Activated naive CD8-positive, alpha-beta T cell treated with anti-CD3 and anti-CD28 coated beads, Interleukin-2, amount 50 U/mL, for 16 hours (primary cell): ENCODE data around the gene SLC4A8.
"Not testable (repeated sequence)": the region's sequence is repeated elsewhere in the genome, so short reads cannot be mapped to it uniquely, and the experiment has no call there.

ENCODE experiments used
- DNase-seq: peaks from one replicate; pipeline ENCODE4 v3.0.0-alpha.2; 2020; ENCODE audit warnings: low read depth, low spot score

SLC4A8 gene

GRCh38 chr12:51475543-51475942, 50.9 kb downstream of the SLC4A8 start:
- DNase-seq: no peak

DNA sequence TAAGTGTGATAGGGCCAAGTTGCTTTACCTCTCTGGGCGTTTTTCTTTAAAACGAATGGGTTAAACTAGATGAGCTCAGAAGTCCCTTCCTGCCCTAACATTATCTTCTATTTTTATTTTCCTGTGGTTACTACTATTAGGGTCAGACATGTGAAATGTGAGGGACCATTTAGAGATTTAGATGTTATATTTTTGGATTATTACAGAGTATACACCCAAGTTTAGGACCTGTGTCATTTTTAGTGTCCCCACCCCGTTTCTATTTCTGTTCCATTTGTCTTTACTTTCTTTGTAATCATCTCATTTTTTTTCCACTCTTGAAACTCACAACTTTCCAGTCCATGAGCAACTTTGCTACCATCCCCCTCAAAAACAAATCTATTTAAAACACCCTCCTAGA, 56.3 kb downstream of the SLC4A8 start:
- DNase-seq: no peak

GRCh38 chr12:51482929-51483697, 58.5 kb downstream of the SLC4A8 start:
- DNase-seq: no peak

DNA sequence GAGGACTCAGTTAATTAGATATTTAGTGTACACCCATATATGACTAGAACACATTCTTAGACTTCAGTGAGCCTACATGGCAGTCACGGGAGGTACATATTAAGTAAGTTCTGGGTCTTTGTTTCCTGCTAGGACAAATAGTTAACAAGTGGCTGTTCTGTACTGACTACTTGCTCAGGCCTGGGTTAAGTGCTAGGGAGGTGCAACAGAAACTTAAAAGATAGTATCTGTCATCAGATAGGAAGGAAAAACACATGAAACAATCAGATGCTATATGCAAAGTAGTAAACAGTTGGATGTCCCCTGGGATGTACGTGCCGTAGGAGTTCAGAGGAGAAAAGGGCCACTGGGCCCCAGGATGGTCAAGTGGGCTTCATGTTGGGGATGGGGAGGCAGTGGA, 59.5 kb downstream of the SLC4A8 start:
- no peak for DNase-seq

DNA sequence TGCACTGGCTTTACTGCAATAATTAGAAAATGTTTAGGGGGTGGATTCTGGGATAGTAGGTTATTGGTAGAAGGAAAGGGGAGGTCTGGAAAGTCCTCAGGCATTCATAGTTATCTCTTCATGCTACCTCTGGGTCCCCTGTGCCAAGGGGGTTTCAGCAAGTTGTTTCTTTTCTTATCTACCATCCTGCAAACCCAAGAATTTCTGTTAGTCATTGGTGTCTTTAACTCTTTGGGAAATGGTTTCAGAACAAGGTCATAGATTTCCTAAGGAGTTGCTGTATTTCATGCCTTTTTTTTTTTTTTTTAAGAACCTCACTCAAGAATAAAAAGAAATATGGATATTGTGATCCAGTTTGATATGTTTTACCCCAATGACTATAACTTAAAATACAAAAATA, 63.6 kb downstream of the SLC4A8 start:
- DNase-seq: no peak

DNA sequence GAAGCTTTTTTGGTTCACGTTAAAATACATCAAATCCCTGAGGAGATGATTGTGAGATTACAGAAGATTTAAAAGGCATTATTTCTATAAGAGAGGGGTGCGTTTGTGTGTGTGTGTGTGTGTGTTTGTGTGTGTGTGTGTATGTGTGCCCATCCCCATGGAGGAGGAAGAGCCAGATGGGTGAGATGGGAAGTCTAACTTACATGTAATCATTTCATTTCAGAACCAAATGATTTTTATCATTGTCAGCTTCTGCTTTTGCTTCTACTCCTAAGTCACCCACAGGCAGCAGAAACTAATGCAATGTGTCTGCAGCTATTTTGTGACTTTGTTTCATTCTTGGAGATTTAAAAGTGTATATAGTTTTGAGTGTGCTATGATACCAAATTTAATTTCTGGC, 68.7 kb downstream of the SLC4A8 start:
- no peak for DNase-seq

GRCh38 chr12:51496895-51497294, 72.3 kb downstream of the SLC4A8 start:
- no peak for DNase-seq

- no peak for DNase-seq
Observed at GRCh38 chr12:51504851-51505250, 80.2 kb downstream of the SLC4A8 start.

DNA sequence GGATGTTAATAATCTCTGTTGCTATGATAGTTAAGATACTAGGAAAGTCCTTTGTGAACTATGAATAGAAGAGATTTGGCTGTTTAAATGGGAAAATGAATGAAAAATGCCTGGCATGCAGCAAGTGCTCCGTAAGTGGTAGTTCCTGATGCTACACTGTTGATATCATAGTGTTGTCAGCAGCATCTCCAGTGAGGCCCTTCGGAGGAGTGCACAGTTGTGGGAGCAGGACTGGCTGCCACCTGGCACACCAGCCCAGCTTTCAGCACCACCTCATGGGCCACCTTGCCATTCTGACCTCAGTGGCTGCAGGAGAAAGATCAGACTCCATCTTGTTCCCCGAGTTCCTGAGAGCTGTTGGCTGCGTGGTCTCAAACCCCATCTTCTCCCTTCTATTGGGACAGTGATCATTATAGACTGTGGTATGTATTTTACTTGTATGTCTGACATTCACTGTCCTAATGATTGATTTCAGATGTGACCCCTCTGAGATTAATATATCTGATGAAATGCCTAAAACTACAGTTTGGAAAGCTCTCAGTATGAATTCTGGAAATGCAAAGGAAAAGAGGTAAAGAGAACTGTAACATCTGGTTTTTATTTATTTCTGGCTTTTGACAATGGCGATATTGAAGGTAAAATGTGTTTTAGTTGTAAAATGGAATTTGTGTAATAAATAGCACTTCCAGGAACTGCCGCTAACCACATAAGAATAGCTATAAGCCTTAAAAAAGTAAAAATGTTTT, 80.9 kb downstream of the SLC4A8 start:
- no peak for DNase-seq

- no peak for DNase-seq
Observed at GRCh38 chr12:51507178-51507577, 82.5 kb downstream of the SLC4A8 start.

- no peak for DNase-seq
Observed at GRCh38 chr12:51508285-51508684, 83.7 kb downstream of the SLC4A8 start.

GRCh38 chr12:51511546-51512260, 87.1 kb downstream of the SLC4A8 start:
- DNase-seq: no peak

GRCh38 chr12:51512438-51512837, 87.8 kb downstream of the SLC4A8 start:
- DNase-seq: no peak

DNA sequence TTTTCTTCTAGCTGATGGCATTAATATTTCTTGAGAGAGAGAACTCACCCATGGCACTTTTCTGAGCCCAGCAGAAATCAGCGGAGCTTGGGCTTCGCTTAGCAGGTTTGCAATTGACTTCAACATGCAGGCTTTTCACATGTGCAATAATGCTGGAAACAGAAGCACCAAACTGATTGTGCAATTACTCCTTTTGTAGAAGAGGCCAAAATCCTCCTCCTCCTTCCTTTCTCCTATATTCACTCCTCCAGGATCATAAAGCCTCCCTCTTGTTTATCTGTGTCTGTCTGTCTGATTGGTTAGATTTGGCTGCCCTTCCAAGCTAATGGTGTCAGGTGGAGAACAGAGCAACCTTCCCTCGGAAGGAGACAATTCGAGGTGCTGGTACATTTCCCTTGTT, 90.4 kb downstream of the SLC4A8 start:
- DNase-seq: not testable (repeated sequence)

- DNase-seq: no peak
Observed at GRCh38 chr12:51517316-51517715, 92.7 kb downstream of the SLC4A8 start.

DNA sequence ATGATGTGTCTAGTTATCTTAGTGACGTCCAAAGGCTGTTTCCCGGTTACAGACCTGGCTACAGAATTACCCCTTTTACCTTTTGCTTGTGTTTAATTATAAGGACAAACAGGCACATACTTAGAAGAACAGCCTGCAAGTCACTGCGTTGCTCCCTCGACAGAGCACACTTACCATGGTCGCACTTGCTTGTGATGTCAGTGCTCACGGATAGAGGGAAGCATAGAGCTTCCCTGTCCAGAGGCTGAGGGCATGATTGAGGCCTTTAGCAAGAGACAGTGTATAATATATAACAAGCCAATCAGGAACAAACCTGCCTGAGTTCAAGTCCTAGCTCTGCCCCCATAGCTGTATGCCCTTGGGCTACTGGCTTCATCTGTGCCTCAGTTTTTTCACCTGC, 93.2 kb downstream of the SLC4A8 start:
- no peak for DNase-seq

DNA sequence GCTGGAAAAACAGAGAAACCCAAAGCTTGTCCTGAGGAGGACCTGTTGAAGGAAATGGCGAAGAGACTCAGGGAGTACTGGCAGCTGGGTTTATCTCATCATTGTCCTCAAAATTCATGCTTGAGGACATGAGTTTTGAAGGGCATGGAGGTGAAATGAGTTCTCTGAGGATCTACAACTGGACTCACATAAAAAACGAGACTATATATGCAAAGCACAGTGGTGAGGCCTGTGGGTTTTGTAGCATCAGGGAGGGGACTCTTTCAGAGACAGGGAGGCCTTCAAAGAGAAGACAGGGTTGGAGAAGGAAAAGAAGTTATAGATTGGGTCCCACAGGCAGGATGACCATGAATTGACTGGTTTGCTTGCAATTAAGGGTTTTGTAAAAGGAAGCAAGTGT, 95.1 kb downstream of the SLC4A8 start:
- no peak for DNase-seq

DNA sequence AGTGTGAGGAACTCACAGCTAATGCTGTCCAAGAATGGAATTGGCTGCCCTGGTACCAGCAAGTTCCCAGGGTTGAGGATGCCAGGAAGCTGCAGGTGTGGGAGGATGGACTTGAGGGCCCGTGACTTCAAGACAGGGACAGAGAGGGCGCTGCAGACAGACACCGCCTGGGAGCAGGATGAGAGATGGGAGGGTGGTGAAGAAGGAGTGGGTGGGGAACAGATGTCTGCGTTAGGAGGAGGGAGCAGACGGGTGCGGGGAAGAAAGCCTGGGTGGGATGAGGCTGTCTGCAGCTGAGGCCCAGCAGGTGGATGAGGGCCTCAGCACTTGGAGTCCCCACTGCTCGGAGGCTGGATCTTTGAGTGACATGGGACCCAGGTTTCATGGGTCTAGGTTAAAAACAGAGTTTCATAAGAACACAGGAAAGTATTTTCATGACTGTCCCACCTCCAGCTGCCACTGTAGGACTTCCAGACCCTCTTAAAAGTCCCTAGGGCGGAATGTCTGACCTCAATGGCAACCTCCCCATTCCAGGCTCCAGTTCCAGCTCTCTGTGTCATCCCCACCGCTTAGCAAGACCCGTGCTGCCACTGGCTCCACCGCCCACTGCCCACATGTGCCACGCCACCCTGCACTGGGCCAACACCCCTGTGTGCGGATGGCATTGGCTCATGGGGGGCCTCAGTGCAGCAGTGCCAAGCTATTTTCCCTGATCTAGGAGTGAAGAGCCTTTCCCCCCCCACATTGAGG, 96.1 kb downstream of the SLC4A8 start:
- DNase-seq: no peak

- DNase-seq: no peak
Observed at GRCh38 chr12:51521554-51522276, 97.1 kb downstream of the SLC4A8 start.

DNA sequence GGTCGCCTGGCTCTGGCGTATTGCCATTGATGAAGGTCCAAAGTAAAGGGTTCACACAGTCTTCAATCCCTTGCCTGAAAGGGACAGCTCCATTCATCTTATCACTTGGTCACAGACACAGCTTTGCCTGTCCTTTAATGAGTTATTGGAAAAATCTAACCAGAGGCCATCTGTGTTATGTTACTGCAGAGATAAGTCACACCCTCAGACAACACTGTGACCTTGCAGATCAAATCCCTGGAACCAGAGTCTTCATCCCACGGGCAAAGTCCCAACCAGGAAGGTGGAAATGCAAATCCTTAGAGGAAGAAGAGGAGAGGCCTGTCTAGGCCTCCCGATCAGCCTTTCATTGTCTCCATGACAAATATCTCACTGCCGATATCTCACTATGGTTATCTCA, 98.1 kb downstream of the SLC4A8 start:
- no peak for DNase-seq

DNA sequence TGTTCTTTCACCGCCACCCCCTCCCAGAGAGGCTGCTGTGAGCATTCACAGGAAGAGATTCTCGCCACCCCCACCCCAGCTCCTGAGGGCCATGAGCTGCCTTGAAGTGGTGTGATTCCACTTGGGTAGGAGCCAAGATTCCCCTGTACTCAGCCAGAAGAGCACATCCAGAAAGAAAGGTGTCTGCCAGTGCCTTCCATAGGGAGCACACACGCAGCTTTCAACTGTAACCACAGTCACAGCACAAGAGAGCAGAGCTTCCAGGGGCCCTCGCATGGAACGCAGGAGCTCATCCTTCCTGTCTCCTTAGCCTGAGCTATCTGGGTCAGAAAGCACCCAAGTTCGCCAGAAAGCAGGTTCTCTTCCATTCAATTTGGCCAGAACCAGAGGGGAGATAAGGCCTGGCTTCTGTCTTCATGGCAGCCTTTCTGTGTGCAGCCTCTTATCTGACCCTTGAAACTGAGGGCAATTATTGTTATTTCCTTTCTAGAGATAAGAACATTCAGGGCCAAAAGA, 99.8 kb downstream of the SLC4A8 start:
- DNase-seq: no peak
